LNCaP clone FGC (cell line): ENCODE data around the gene HS1BP3.

Experiments used
- DNase-seq: peaks from one replicate; pipeline ENCODE4 v3.0.0-alpha.2; 2011; ENCODE audit warnings: low read depth
- H3K4me3 ChIP-seq: 2 replicates; pipeline ENCODE4 v1.5.1; 2011; ENCODE audit warnings: mild to moderate bottlenecking, low read depth, low read length, control low read depth
- CTCF ChIP-seq: IDR thresholded peaks from 2 replicates; pipeline ENCODE4 v1.5.1; 2012; ENCODE audit warnings: mild to moderate bottlenecking; ENCODE audit not compliant: control insufficient read depth, insufficient read depth; ENCODE audit errors: extremely low read depth

HS1BP3 gene

GRCh38 chr2:20661421-20662307 is 10.8 kb upstream of the HS1BP3 start:
- TF ChIP-seq CTCF, result peak; percentile 96
- peak; percentile 38 for DNase-seq
- no peak overlapping the region for H3K4me3 ChIP-seq

- no peak for TF ChIP-seq CTCF
- no peak for DNase-seq
- H3K4me3 ChIP-seq, result no peak overlapping the region
Observed at GRCh38 chr2:20660506-20661420, 9.9 kb upstream of the HS1BP3 start.

- DNase-seq, result no peak
- no peak for TF ChIP-seq CTCF
- no peak overlapping the region for H3K4me3 ChIP-seq
Observed at GRCh38 chr2:20657522-20658235, 6.8 kb upstream of the HS1BP3 start.

- no peak overlapping the region for H3K4me3 ChIP-seq
- DNase-seq, result no peak
- no peak for TF ChIP-seq CTCF
Observed at GRCh38 chr2:20656561-20656960, 5.7 kb upstream of the HS1BP3 start.

GRCh38 chr2:20654535-20654813 is 3.6 kb upstream of the HS1BP3 start:
- no peak overlapping the region for H3K4me3 ChIP-seq
- no peak for DNase-seq
- no peak for TF ChIP-seq CTCF

GRCh38 chr2:20653695-20654534 is 3.0 kb upstream of the HS1BP3 start:
- no peak for DNase-seq
- H3K4me3 ChIP-seq, result no peak overlapping the region
- no peak for TF ChIP-seq CTCF
